Measurements from ENCODE around the gene GID8. TPM values are rescaled to one million over a fixed set of nuclear protein-coding genes. Genes with fewer than 3 reads are reported as not detected.

The GID8 gene
- total RNA-seq, 1 donor = 34.4 TPM

- Histone ChIP-seq H3K36me3 (ENCODE audit: insufficient read depth, low read length) (peaks cover 69% of the 10 kb centered on the region), H3K27me3 (ENCODE audit: insufficient read depth, low read length) (no peaks in the 10 kb centered on the region), H2AFZ (ENCODE audit: low read length) (no peak overlapping the region), H3K79me2 (ENCODE audit: insufficient read depth, low read length) (peaks cover 100% of the 10 kb centered on the region), H3K4me3 (ENCODE audit: insufficient read depth, low read length) (no peak overlapping the region), H3K4me1 (ENCODE audit: insufficient read depth, low read length) (peaks cover 19% of the 10 kb centered on the region), H3K4me2 (ENCODE audit: insufficient read depth, low read length) (no peak overlapping the region), H3K27ac (ENCODE audit: low read depth, low read length) (no peak overlapping the region), H4K20me1 (ENCODE audit: insufficient read depth, low read length) (peaks cover 79% of the 10 kb centered on the region), H3K9me3 (ENCODE audit: low read depth, low read length) (no peaks in the 10 kb centered on the region)
- no peak for TF ChIP-seq CTCF (IDR thresholded peaks at IDR 0.05; ENCODE audit: extremely low read depth, low read depth, low read length)
- no peak for DNase-seq (ENCODE audit: insufficient read length, low spot score, missing footprints)
Measured at GRCh38 chr20:62910777-62911497, 27.0 kb upstream of the GID8 start.

- Histone ChIP-seq H3K36me3 (ENCODE audit: insufficient read depth, low read length) (peaks cover 60% of the 10 kb centered on the region), H2AFZ (ENCODE audit: low read length) (no peak overlapping the region), H3K27me3 (ENCODE audit: insufficient read depth, low read length) (no peaks in the 10 kb centered on the region), H4K20me1 (ENCODE audit: insufficient read depth, low read length) (peaks cover 83% of the 10 kb centered on the region), H3K4me1 (ENCODE audit: insufficient read depth, low read length) (peaks cover 19% of the 10 kb centered on the region), H3K27ac (ENCODE audit: low read depth, low read length) (no peak overlapping the region), H3K9me3 (ENCODE audit: low read depth, low read length) (no peaks in the 10 kb centered on the region), H3K79me2 (ENCODE audit: insufficient read depth, low read length) (peaks cover 100% of the 10 kb centered on the region), H3K4me3 (ENCODE audit: insufficient read depth, low read length) (no peak overlapping the region), H3K4me2 (ENCODE audit: insufficient read depth, low read length) (no peak overlapping the region)
- no peak for TF ChIP-seq CTCF (IDR thresholded peaks at IDR 0.05; ENCODE audit: extremely low read depth, low read depth, low read length)
- DNase-seq (ENCODE audit: insufficient read length, low spot score, missing footprints) = peak; percentile 75
Measured at GRCh38 chr20:62911701-62912280, 26.2 kb upstream of the GID8 start.

- Histone ChIP-seq H3K27ac (ENCODE audit: low read depth, low read length) (no peak overlapping the region), H3K79me2 (ENCODE audit: insufficient read depth, low read length) (peaks cover 100% of the 10 kb centered on the region), H3K27me3 (ENCODE audit: insufficient read depth, low read length) (no peaks in the 10 kb centered on the region), H3K36me3 (ENCODE audit: insufficient read depth, low read length) (peaks cover 50% of the 10 kb centered on the region), H2AFZ (ENCODE audit: low read length) (no peak overlapping the region), H4K20me1 (ENCODE audit: insufficient read depth, low read length) (peaks cover 83% of the 10 kb centered on the region), H3K4me2 (ENCODE audit: insufficient read depth, low read length) (no peak overlapping the region), H3K9me3 (ENCODE audit: low read depth, low read length) (no peaks in the 10 kb centered on the region), H3K4me1 (ENCODE audit: insufficient read depth, low read length) (peaks cover 10% of the 10 kb centered on the region), H3K4me3 (ENCODE audit: insufficient read depth, low read length) (no peak overlapping the region)
- TF ChIP-seq CTCF (IDR thresholded peaks at IDR 0.05; ENCODE audit: extremely low read depth, low read depth, low read length) = no peak
- no peak for DNase-seq (ENCODE audit: insufficient read length, low spot score, missing footprints)
Measured at GRCh38 chr20:62913043-62913630, 24.8 kb upstream of the GID8 start.

GRCh38 chr20:62914436-62914835 lies 23.5 kb upstream of the GID8 start:
- Histone ChIP-seq H4K20me1 (ENCODE audit: insufficient read depth, low read length) (peaks cover 83% of the 10 kb centered on the region), H3K36me3 (ENCODE audit: insufficient read depth, low read length) (peaks cover 37% of the 10 kb centered on the region), H3K27me3 (ENCODE audit: insufficient read depth, low read length) (no peaks in the 10 kb centered on the region), H3K79me2 (ENCODE audit: insufficient read depth, low read length) (peaks cover 100% of the 10 kb centered on the region), H3K27ac (ENCODE audit: low read depth, low read length) (peak overlapping the region; percentile 55), H3K4me2 (ENCODE audit: insufficient read depth, low read length) (no peak overlapping the region), H3K4me1 (ENCODE audit: insufficient read depth, low read length) (peaks cover 13% of the 10 kb centered on the region), H3K4me3 (ENCODE audit: insufficient read depth, low read length) (no peak overlapping the region), H3K9me3 (ENCODE audit: low read depth, low read length) (no peaks in the 10 kb centered on the region), H2AFZ (ENCODE audit: low read length) (no peak overlapping the region)
- DNase-seq (ENCODE audit: insufficient read length, low spot score, missing footprints) = peak; percentile 75
- no peak for TF ChIP-seq CTCF (IDR thresholded peaks at IDR 0.05; ENCODE audit: extremely low read depth, low read depth, low read length)

All from osteoblast (primary cell).